KG1 (cell line): ENCODE measurements around the gene CACNG7.

ENCODE experiments used
- DNase-seq: peaks from one replicate; lab custom pipeline; 2025; lab: John Stamatoyannopoulos, UW

The CACNG7 gene

GRCh38 chr19:53879140-53880081, 29.7 kb upstream of the CACNG7 start:
- DNase-seq: peak; percentile 41

GRCh38 chr19:53880711-53881481, 28.2 kb upstream of the CACNG7 start:
- DNase-seq: no peak

DNA sequence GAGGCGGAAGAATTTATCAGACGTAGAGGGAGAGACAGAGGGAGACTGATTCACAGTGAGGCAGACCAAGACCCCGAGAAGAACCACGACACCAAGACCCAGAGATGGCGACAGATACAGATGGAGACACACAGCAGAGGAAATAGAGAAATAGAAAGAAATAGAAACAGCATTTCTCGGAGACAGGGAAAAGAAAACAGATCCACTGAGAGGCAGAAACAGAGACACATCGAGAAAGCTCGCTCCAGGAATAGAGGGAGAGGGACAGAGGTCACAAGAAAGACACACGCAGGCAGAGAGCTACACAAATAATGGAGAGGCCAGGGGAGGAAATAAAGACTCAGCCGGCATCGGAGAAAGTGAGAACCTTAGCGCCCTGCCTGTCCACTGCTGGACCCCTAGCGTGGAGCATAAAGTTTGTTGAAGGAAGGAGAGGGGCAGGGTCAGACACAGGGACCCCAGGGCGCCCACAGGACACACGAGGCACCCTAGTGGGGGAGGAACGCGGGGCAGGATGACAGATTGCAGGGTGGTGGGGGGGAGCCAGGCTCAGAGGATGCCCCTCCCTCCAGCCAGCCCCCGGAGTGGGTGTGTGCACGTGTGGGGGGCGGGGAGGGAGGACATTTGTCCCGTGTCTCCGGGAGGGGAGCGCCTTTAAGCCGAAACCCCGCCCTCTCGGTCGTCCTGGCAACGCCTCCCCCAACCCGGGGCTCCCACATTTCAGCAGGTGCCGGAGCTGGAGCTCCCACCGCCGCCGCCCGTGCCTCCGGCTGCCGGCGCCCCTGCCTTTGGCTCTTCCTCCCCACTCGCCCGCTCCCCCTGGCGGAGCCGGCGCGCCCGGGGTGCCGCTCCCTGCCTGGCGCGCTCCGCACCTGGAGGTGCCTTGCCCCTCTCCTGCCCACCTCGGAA, 27.3 kb upstream of the CACNG7 start, which contains the start of gene PRKCG:
PRKCG (plus strand) TSS at position 716 of the 909 bp plus-strand sequence. CDS start 298 bp downstream, outside the sequence.
- no peak for DNase-seq

DNA sequence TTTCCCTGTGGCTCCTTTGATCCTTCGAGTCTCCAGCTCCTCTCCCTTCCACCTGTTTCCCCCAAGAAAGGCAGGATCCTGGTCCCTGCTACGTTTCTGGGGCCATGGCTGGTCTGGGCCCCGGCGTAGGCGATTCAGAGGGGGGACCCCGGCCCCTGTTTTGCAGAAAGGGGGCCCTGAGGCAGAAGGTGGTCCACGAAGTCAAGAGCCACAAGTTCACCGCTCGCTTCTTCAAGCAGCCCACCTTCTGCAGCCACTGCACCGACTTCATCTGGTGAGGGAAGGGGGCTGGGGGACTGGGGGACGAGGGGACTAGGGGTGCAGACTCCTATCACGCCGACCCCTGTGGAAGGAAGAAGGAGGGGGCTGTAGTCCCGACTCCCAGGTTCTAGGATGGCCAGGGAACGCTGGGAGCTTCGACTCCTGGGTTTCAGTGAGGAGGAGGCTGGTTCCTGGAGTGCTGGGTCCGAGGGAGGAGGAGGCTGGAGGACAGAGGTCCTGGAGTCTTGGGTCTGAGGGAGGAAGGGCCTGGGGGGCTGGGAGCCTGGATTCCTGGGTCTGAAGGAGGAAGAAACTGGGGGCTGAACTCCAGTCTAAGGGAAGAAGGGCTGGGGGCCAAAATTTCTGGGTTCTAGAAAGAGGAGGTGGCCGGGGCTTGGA, 26.6 kb upstream of the CACNG7 start:
- no peak for DNase-seq

- no peak for DNase-seq
Observed at GRCh38 chr19:53883231-53883661, 25.8 kb upstream of the CACNG7 start.

DNA sequence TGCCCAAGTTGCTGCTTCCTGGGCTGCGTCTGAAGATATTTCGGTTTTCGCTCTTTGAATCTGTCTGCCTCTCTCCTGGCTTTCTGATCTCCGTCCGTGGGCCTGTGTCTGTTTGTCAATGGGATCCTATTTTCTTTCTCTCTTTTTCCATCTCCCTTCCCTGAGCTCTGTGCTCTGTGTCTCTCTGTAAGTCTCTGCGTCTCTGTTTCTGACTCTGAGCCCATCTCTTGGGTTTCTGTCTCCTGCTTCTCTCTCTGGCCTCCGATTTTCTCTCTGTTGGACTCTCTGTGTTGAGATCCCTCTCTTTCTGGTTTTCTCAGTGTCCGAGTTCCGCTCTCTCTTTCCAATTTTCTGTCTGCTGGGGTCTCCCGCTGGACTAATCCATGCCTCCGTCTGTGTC, 25.3 kb upstream of the CACNG7 start:
- DNase-seq: no peak

DNA sequence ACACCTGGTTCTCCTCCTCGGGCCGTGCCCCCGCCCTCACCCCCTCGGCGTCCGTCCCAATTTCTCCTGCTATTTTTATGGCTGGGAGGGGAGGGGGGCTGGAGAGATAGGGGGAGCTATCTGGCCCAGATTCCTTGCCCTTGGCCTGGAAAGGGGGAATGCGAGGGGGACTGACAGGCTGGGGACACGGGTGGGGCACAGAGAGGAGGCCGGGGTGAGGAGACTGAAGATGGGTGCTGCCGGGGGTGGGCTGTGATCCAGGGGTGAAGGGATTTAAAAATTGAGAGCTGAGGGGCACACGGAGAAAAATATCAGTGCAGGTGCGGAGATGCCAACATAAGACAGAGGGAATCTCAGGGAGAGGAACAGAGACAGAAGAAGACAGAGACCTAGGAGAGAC, 24.8 kb upstream of the CACNG7 start:
- DNase-seq: no peak

GRCh38 chr19:53885036-53885435, 24.0 kb upstream of the CACNG7 start:
- no peak for DNase-seq

DNA sequence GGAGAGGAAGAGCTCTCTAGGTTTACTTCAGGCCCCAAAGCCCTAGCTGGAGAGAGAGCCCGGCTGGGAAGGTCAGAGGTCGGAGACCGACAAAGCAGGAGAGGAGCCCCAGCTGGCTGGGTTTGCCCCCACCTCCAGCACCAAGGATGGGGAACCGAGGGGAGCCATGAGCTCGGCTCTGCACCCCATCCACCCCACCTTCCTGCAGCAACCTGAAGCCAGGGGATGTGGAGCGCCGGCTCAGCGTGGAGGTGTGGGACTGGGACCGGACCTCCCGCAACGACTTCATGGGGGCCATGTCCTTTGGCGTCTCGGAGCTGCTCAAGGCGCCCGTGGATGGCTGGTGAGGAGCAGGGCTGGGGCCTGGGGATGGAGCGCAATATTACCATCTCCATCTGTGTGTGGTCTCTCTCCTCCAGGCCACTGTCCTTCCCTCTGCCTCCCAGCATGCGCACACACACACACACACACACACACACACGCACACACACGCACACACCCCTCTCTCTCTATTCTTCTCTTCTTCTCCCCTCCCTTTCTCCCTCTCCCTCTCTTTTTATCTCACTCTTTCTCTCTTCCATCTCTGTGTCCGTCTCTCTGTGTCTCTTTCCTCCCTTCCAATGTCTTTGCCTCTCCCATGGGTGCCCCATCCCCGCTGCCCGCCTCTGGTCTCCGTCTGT, 16.6 kb upstream of the CACNG7 start:
- DNase-seq: no peak

- no peak for DNase-seq
Observed at GRCh38 chr19:53892981-53893325, 16.1 kb upstream of the CACNG7 start.

- DNase-seq: no peak
Observed at GRCh38 chr19:53894707-53895106, 14.4 kb upstream of the CACNG7 start.

- DNase-seq: no peak
Observed at GRCh38 chr19:53896682-53897081, 12.4 kb upstream of the CACNG7 start.

GRCh38 chr19:53897459-53897858, 11.6 kb upstream of the CACNG7 start:
- DNase-seq: no peak

DNA sequence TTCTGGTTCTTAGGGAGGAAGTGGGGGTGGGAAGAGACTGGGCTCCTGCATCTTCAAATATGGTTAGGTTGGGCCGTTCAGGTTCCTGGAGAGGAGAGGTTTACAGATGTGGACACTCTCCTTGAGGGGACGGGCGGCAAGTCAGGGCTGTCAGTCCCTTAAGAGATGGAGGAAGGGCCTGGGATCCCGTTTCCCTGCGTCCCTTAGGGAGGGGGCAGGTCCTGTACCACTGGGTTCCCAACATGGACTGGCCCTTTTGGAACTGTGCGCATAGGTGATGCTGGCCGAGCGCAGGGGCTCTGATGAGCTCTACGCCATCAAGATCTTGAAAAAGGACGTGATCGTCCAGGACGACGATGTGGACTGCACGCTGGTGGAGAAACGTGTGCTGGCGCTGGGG, 10.9 kb upstream of the CACNG7 start:
- no peak for DNase-seq

DNA sequence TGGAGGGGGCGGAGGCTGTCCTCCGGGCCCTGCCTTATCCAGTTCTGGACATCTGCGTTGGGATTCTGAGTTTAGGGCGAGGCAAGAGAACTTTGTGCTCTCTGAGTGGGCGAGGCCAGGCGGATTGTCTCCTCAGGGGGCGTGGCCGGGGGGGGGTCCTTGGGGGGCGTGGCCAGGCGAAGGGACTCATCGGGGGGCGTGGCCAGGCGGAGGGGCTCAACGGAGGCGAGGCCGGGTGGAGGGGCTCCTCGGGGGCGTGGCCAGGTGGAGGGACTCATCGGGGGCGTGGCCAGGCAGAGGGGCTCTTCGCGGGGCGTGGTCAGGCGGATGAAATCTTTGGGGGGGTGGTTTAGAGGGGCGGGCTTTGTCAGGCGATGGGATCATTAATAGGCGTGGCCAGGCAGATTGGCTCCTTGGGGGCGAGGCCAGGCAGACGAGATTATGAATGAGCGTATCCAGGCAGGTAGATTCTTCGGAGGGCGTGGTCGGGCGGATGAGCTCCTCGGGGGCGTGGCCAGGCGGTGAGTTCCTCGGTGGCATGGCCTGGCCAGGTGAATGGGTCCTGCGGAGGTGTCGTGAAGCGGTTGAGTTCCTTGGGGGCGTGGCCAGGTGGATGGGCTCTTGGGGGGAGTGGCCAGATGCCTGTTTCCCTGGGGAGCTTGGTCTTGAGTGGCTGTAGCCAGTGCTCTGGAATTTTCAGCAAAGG, 10.3 kb upstream of the CACNG7 start:
- no peak for DNase-seq

GRCh38 chr19:53900191-53900860, 8.8 kb upstream of the CACNG7 start:
- DNase-seq: no peak

DNA sequence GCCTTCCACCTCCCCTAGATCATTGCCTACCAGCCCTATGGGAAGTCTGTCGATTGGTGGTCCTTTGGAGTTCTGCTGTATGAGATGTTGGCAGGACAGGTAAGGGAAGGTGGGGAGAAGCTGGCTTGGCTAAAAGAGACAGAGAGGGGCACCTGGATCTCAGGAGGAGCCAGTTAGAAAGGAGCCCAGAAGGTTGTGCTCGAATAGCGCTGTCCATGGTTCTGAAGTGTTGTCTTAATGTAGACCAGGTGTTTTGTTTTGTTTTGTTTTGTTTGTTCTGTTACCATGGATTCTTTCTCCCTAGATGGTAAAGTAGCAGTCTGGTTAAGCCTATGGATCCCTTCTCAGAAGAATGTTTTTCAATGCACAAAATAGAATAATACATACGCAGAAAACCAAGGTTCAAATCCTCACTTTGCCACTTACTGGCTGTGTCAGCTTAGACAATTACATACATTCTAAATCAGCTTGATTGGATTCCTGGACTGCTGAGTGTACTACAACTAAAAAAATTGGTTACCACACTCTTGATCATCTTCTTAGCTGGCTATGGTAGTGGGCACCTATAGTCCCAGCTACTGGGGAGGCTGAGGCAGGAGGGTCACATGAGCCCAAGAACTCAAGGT, 5.9 kb upstream of the CACNG7 start:
- peak; percentile 55 for DNase-seq

GRCh38 chr19:53904909-53905308, 4.2 kb upstream of the CACNG7 start:
- DNase-seq: no peak

- no peak for DNase-seq
Observed at GRCh38 chr19:53905787-53906186, 3.3 kb upstream of the CACNG7 start.
